Kidney (tissue), 14 donors: ENCODE data around the gene IFT27. TPM values are rescaled to one million over a fixed set of nuclear protein-coding genes. Genes with fewer than 3 reads are reported as not detected.

ENCODE experiments used
- DNase-seq, 5 donors: peaks; one replicate each; pipeline ENCODE4 v3.0.0-alpha.2; 2013 to 2020
- FAIRE-seq: peaks from 2 replicates; lab custom pipeline; 2012; peaks lifted over from hg19 to GRCh38; lab: Jason Lieb, UNC
- H3K27ac ChIP-seq, 2 donors: one replicate each; pipeline ENCODE4 v1.7.0; 2013; ENCODE audit warnings: low read depth in 2 of 2, low read length in 2 of 2, inconsistent platforms in 1 of 2
- H3K27me3 ChIP-seq: one replicate; pipeline ENCODE4 v1.7.1; 2013; ENCODE audit warnings: low read length, inconsistent platforms; ENCODE audit not compliant: control insufficient read depth, insufficient read depth
- H3K36me3 ChIP-seq, 3 donors: one replicate each; pipeline versions ENCODE4 v1.7.0 to v1.7.1; 2013; ENCODE audit warnings: low read length in 3 of 3, control low read depth in 1 of 3, inconsistent platforms in 1 of 3; ENCODE audit not compliant: insufficient read depth in 3 of 3, control insufficient read depth in 2 of 3
- H3K4me1 ChIP-seq, 3 donors: one replicate each; pipeline versions ENCODE4 v1.7.0 to v1.7.1; 2013; ENCODE audit warnings: low read length in 3 of 3, inconsistent platforms in 1 of 3, low read depth in 1 of 3; ENCODE audit not compliant: control insufficient read depth in 2 of 3, insufficient read depth in 2 of 3
- H3K4me3 ChIP-seq, 3 donors: one replicate each; pipeline versions ENCODE4 v1.7.0 to v1.8.1; 2013; ENCODE audit warnings: low read length in 3 of 3, control low read depth in 1 of 3, inconsistent platforms in 1 of 3
- H3K9ac ChIP-seq, 3 donors: one replicate each; pipeline versions ENCODE4 v1.7.0 to v1.7.1; 2013; ENCODE audit warnings: low read length in 3 of 3, control low read depth in 1 of 3, inconsistent platforms in 1 of 3
- H3K9me3 ChIP-seq, 3 donors: one replicate each; pipeline versions ENCODE4 v1.7.0 to v1.7.1; 2013; ENCODE audit warnings: low read length in 3 of 3, control low read depth in 1 of 3, inconsistent platforms in 1 of 3; ENCODE audit not compliant: control insufficient read depth in 2 of 3, insufficient read depth in 1 of 3
- intact Hi-C: fragments of 100-400 bp; cut with DNase I; formaldehyde crosslinking; loops from one replicate; pipeline ENCODE4 v1.11.1; 2022
- polyA plus RNA-seq: library from polyadenylated mRNA; stranded (reverse); fragments of 350-450 nt; fragmentation: Illumina TruSeq; extraction: RNeasy Lipid Tissue Mini Kit (QIAGEN cat#74804); gene quantifications from one replicate; pipeline ENCODE4 v1.2.3, GENCODE V29; 2014; ENCODE audit warnings: low read depth, low replicate concordance; ENCODE audit not compliant: insufficient read depth
- total RNA-seq: library from RNA; stranded (reverse); fragmentation: NEBNext Ultra II Directional; extraction: Animal tissue kit (Norgen Biotek cat#: 25700); gene quantifications from one replicate; pipeline ENCODE4 v1.2.1, GENCODE V29; 2021
- TF ChIP-seq, protein P1 (sequence below): IDR thresholded peaks from 3 replicates; pipeline ENCODE4 v1.5.1; 2012; ENCODE audit warnings: mild to moderate bottlenecking, moderate library complexity, borderline replicate concordance; ENCODE audit not compliant: insufficient read depth; ENCODE audit errors: extremely low read depth
- donor health status: control.
- donor health status: control.
- donor health status: control.
- donor health status: control.
- donor health status: control.
- donor health status: DM: yes; HTN: yes; CAD: no.
- donor health status: Normal renal cell carcinoma (clear cell type).

IFT27 gene
- total and polyA plus RNA-seq, 2 donors from 2014 or later = 33.1 to 52.7 TPM

DNA sequence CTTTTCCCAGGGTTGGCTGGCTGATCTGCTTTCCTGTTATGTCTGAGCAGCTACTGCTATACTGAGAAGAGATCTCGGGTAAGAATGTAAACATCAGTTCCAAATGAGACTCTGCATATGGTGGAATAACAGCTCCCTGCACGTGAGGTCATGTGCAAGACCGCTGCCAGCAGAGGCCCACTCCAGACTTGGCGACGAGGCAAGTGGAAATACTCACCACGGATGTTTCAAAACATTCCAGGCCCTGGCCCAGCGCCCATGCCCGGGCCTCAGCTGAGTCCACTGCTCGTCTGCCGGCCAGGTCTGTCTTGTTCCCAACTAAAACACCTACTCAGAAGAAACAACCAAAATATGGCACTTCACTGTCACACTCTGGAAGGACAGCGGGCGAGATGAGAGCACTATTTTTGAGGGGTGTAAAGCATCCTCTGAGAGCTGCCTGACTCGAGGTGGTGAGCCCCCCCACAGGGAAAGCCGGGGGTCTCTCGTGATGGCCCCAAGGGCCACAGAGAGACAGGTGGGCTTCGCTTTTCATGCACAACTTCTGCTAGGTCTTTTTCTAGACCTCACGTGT lies 13.1 kb downstream of the IFT27 start:
- intact Hi-C loops = no loop called here
- DNase-seq = peak in 1 of 5 donors; percentile 49

GRCh38 chr22:36761553-36762240 lies 14.2 kb downstream of the IFT27 start:
- Histone ChIP-seq H3K4me3 (no peak overlapping the region), H3K9me3 (no peaks in the 10 kb centered on the region), H3K9ac (no peak overlapping the region), H3K27me3 (no peaks in the 10 kb centered on the region), H3K4me1 (no peaks in the 10 kb centered on the region), H3K27ac (no peak overlapping the region), H3K36me3 (peaks cover 0 to 8% (median 3%) of the 10 kb centered on the region in 3 donors)
- intact Hi-C loops = no loop called here
- DNase-seq = peak in 1 of 5 donors; percentile 38
- FAIRE-seq = no peak
- TF ChIP-seq, protein P1, sequence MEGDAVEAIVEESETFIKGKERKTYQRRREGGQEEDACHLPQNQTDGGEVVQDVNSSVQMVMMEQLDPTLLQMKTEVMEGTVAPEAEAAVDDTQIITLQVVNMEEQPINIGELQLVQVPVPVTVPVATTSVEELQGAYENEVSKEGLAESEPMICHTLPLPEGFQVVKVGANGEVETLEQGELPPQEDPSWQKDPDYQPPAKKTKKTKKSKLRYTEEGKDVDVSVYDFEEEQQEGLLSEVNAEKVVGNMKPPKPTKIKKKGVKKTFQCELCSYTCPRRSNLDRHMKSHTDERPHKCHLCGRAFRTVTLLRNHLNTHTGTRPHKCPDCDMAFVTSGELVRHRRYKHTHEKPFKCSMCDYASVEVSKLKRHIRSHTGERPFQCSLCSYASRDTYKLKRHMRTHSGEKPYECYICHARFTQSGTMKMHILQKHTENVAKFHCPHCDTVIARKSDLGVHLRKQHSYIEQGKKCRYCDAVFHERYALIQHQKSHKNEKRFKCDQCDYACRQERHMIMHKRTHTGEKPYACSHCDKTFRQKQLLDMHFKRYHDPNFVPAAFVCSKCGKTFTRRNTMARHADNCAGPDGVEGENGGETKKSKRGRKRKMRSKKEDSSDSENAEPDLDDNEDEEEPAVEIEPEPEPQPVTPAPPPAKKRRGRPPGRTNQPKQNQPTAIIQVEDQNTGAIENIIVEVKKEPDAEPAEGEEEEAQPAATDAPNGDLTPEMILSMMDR = no peak

More for the DNA sequence above, 13.1 kb downstream of the IFT27 start:
- Histone ChIP-seq H3K36me3 (peaks cover 2 to 16% (median 6%) of the 10 kb centered on the region in 3 donors), H3K4me1 (no peaks in the 10 kb centered on the region), H3K9me3 (no peaks in the 10 kb centered on the region), H3K4me3 (no peak overlapping the region), H3K27ac (no peak overlapping the region), H3K27me3 (no peaks in the 10 kb centered on the region), H3K9ac (no peak overlapping the region)
- TF ChIP-seq, protein P1 = no peak
- no peak for FAIRE-seq

GRCh38 chr22:36760786-36761185 lies 15.1 kb downstream of the IFT27 start:
- H3K27me3 ChIP-seq = no peaks in the 10 kb centered on the region
- FAIRE-seq (no peak), DNase-seq (no peak)
- H3K27ac ChIP-seq = no peak overlapping the region
- H3K36me3 ChIP-seq = peaks cover 0 to 5% (median 3%) of the 10 kb centered on the region in 3 donors
- H3K4me1 ChIP-seq = no peaks in the 10 kb centered on the region
- no peak overlapping the region for H3K9ac ChIP-seq
- H3K9me3 ChIP-seq = no peaks in the 10 kb centered on the region
- TF ChIP-seq, protein P1 = no peak
- intact Hi-C loops = no loop called here
- H3K4me3 ChIP-seq = no peak overlapping the region
